ENCODE results near the gene AGBL3.

AGBL3 gene

DNA sequence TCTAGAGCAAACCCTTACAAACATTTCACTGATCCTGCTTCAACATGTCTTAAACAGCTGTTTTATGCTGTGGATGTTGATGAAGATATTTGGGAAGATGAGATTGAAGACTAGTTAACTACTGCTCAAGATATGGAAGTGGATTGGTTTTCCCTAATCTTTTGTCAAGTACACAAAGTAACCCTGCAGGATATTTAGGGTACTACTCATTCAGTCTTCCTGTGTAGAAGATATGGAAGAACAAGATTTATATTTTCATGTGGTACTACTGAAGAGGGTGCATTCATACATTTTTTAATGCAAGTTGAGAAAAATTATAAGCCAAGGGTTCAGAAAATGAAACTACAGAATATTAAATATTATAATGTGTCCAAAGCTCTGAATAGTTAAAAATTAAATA lies 143.3 kb downstream of the AGBL3 start:
- TF ChIP-seq, protein P1, sequence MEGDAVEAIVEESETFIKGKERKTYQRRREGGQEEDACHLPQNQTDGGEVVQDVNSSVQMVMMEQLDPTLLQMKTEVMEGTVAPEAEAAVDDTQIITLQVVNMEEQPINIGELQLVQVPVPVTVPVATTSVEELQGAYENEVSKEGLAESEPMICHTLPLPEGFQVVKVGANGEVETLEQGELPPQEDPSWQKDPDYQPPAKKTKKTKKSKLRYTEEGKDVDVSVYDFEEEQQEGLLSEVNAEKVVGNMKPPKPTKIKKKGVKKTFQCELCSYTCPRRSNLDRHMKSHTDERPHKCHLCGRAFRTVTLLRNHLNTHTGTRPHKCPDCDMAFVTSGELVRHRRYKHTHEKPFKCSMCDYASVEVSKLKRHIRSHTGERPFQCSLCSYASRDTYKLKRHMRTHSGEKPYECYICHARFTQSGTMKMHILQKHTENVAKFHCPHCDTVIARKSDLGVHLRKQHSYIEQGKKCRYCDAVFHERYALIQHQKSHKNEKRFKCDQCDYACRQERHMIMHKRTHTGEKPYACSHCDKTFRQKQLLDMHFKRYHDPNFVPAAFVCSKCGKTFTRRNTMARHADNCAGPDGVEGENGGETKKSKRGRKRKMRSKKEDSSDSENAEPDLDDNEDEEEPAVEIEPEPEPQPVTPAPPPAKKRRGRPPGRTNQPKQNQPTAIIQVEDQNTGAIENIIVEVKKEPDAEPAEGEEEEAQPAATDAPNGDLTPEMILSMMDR (IDR thresholded peaks at IDR 0.05; ENCODE audit: low read depth, low read length, poor library complexity, severe bottlenecking) = peak; percentile 15
- no peak for TF ChIP-seq EZH2phosphoT487 (IDR thresholded peaks at IDR 0.05; ENCODE audit: borderline replicate concordance, low read length)
- Histone ChIP-seq H3K4me2 (ENCODE audit: low read length) (no peak overlapping the region), H3K27me3 (ENCODE audit: control insufficient read depth, low read length) (peaks cover 2% of the 10 kb centered on the region), H3K4me3 (ENCODE audit: low read length) (no peak overlapping the region), H3K27ac (ENCODE audit: low read depth, low read length) (no peak overlapping the region), H3K36me3 (ENCODE audit: control insufficient read depth, low read length) (no peaks in the 10 kb centered on the region), H3K9me2 (replicated peaks; ENCODE audit: control insufficient read depth, low read length) (no peaks in the 10 kb centered on the region), H4K20me1 (ENCODE audit: control insufficient read depth, insufficient read depth, low read depth, low read length) (no peaks in the 10 kb centered on the region), H3K79me2 (ENCODE audit: control insufficient read depth, low read length) (no peaks in the 10 kb centered on the region), H3K4me1 (ENCODE audit: control insufficient read depth, low read length) (no peaks in the 10 kb centered on the region), H3K9me3 (ENCODE audit: control insufficient read depth, insufficient read depth, low read length) (0 out of 2 replicates have a peak, but pooled peaks cover 6% of the 10 kb centered on the region), H3F3A (ENCODE audit: control insufficient read depth, insufficient read depth) (no peaks in the 10 kb centered on the region)

DNA sequence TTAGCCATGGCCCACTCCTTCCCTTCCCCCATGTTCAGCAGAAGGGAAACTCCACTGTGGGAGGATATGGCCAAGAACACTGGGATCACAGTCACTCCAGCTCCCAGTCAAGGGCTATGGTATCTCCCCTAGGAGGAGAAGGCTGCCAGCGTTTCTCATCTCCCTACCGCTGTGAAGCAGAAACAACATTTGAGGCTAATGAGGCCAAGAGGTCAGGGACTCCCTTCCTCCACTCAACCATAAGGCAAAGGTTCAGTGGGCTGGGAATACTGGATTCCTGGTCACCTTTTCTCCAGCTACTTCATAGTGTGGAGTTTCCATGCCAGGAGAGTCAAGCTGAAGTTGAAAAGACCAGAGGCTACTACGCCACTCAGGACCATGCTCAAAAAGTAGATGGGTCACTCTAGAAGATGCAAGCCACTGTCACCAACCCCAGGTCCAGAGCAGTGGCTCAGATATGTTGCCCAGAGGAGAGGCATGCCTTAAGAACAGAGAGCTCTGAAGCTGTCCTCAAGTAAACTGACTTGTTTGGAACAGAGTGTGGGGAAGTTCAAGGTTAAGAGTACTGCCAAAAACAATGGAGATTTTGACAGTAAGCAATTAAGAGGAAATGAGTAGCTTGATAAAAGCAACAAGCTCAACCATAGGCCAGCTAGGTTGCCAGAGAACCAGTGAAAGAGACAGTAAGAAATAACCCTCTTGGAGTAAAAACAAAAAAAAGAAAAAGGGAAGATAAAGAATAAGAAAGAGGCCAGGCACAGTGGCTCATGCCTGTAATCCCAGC lies 157.8 kb downstream of the AGBL3 start:
- H3K4me3 ChIP-seq (ENCODE audit: low read length) = no peak overlapping the region
- no peak overlapping the region for H3K27ac ChIP-seq (ENCODE audit: low read depth, low read length)
- H3K4me2 ChIP-seq (ENCODE audit: low read length) = no peak overlapping the region
- no peaks in the 10 kb centered on the region for H3K36me3 ChIP-seq (ENCODE audit: control insufficient read depth, low read length)
- H3F3A ChIP-seq (ENCODE audit: control insufficient read depth, insufficient read depth) = no peaks in the 10 kb centered on the region
- no peaks in the 10 kb centered on the region for H3K9me3 ChIP-seq (ENCODE audit: control insufficient read depth, insufficient read depth, low read length)
- H3K9me2 ChIP-seq (replicated peaks; ENCODE audit: control insufficient read depth, low read length) = no peaks in the 10 kb centered on the region
- H3K27me3 ChIP-seq (ENCODE audit: control insufficient read depth, low read length) = no peaks in the 10 kb centered on the region
- TF ChIP-seq EZH2phosphoT487 (IDR thresholded peaks at IDR 0.05; ENCODE audit: borderline replicate concordance, low read length) = no peak
- TF ChIP-seq, protein P1 (IDR thresholded peaks at IDR 0.05; ENCODE audit: low read depth, low read length, poor library complexity, severe bottlenecking) = no peak
- no peaks in the 10 kb centered on the region for H4K20me1 ChIP-seq (ENCODE audit: control insufficient read depth, insufficient read depth, low read depth, low read length)
- no peaks in the 10 kb centered on the region for H3K79me2 ChIP-seq (ENCODE audit: control insufficient read depth, low read length)
- peaks cover 20% of the 10 kb centered on the region for H3K4me1 ChIP-seq (ENCODE audit: control insufficient read depth, low read length)

DNA sequence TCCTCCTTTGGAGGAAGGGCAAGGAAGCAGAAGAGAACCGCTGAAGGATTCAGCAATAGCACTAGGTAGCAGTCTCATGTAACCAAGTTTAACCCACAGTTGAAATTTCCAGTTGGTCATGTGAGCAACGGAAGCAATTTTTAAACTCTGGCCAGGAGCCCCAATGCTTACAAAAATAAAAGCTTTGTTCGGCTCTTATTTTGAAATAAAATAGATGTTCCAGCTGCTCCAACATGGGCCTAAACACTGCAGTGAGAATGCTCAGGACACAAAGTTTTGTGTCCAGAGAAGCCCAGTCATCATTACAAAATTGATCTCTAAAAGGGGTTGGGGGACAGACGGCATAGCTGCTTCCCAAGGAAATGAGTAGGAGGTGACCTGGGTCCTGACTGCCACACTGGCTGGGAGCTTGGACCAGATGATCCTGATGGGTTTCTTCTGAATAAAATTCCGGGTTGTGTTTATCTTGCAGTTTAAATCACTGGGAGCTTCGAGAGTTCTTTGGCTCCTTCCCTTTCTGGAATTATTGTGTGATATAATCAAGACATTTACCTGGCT lies 161.1 kb downstream of the AGBL3 start:
- no peaks in the 10 kb centered on the region for H4K20me1 ChIP-seq (ENCODE audit: control insufficient read depth, insufficient read depth, low read depth, low read length)
- H3K79me2 ChIP-seq (ENCODE audit: control insufficient read depth, low read length) = no peaks in the 10 kb centered on the region
- H3K4me2 ChIP-seq (ENCODE audit: low read length) = peak overlapping the region; percentile 76
- no peak overlapping the region for H3K27ac ChIP-seq (ENCODE audit: low read depth, low read length)
- H3K9me3 ChIP-seq (ENCODE audit: control insufficient read depth, insufficient read depth, low read length) = no peaks in the 10 kb centered on the region
- no peak for TF ChIP-seq EZH2phosphoT487 (IDR thresholded peaks at IDR 0.05; ENCODE audit: borderline replicate concordance, low read length)
- TF ChIP-seq, protein P1 (IDR thresholded peaks at IDR 0.05; ENCODE audit: low read depth, low read length, poor library complexity, severe bottlenecking) = no peak
- H3K4me1 ChIP-seq (ENCODE audit: control insufficient read depth, low read length) = peaks cover 20% of the 10 kb centered on the region
- H3K36me3 ChIP-seq (ENCODE audit: control insufficient read depth, low read length) = no peaks in the 10 kb centered on the region
- H3K9me2 ChIP-seq (replicated peaks; ENCODE audit: control insufficient read depth, low read length) = no peaks in the 10 kb centered on the region
- no peaks in the 10 kb centered on the region for H3F3A ChIP-seq (ENCODE audit: control insufficient read depth, insufficient read depth)
- peak overlapping the region; percentile 67 for H3K4me3 ChIP-seq (ENCODE audit: low read length)
- H3K27me3 ChIP-seq (ENCODE audit: control insufficient read depth, low read length) = no peaks in the 10 kb centered on the region

Data from DOHH2 (cell line).